ENCODE results near the gene LRRC61.
A peak's percentile ranks its signal among the peaks of the same experiment; 100 is the strongest.

Gene LRRC61

DNA sequence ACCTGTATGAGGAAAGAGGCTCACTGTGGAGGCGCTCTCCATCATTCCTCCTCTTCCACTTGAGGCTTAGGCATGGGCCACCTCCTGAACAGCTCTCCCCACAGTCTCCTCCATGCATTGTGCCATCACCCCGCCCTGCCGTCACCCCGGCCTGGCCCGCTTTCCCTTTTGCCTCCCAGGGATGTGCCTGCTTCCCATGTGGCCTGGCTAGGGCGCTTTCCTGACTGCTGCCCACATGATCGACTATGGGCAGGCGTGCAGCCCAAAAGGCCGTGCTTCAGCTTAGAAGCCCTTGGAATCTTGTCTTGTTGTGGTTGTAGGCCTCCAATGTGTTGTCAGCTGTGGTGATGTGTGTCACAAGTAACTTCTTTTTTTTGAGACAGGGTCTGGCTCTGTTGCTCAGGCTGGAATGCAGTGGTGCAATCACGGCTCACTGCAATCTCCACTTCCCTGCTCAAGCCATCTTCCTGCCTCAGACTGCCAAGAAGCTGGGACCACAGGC, 2.0 kb downstream of the LRRC61 start:
- Histone ChIP-seq H3K36me3 (ENCODE audit: control insufficient read depth, insufficient read depth, low read length) (peaks cover 32% of the 10 kb centered on the region), H3K4me3 (ENCODE audit: low read depth, low read length) (no peak overlapping the region), H3K9me3 (ENCODE audit: control insufficient read depth, insufficient read depth, low read length) (no peaks in the 10 kb centered on the region), H3K4me1 (ENCODE audit: control insufficient read depth, insufficient read depth, low read length) (peaks cover 28% of the 10 kb centered on the region), H3K27me3 (ENCODE audit: control insufficient read depth, insufficient read depth, low read length) (no peaks in the 10 kb centered on the region), H3K9ac (ENCODE audit: low read depth, low read length) (no peak overlapping the region)

- H3K27me3 ChIP-seq (ENCODE audit: control insufficient read depth, insufficient read depth, low read length), result no peaks in the 10 kb centered on the region
- peaks cover 40% of the 10 kb centered on the region for H3K36me3 ChIP-seq (ENCODE audit: control insufficient read depth, insufficient read depth, low read length)
- H3K9ac ChIP-seq (ENCODE audit: low read depth, low read length), result no peak overlapping the region
- H3K4me1 ChIP-seq (ENCODE audit: control insufficient read depth, insufficient read depth, low read length), result peaks cover 28% of the 10 kb centered on the region
- no peak overlapping the region for H3K4me3 ChIP-seq (ENCODE audit: low read depth, low read length)
- no peaks in the 10 kb centered on the region for H3K9me3 ChIP-seq (ENCODE audit: control insufficient read depth, insufficient read depth, low read length)
Measured at GRCh38 chr7:150325901-150326300, 2.7 kb downstream of the LRRC61 start.

DNA sequence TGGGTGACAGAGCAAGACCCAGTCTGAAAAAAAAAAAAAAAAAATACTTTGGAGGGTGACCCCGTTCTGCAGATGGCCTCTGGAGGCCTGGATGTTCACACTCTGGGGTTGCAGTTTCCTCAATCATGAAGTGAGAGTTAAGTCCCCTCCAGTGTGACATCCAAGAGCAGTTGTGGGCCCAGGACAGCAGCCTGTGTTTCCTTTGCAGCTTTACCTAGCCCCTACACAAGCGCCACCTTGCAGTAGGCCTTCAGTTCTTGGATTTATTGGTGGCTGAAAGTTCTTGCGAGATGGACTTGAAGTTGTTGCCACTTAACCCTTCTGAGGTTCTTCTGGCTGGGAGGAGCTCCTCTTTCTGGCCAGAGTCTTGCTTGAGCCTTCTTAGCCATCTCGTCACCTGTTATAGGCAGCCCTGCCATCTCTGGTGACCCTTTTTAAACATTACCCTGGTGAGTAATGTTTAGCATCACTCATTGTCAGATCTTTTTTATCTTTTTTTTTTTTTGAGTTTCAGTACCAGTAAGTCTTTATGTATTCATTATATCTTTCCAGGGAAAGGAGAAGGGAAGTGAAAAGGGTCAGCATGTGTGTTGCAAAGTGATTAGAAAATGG, 3.6 kb downstream of the LRRC61 start:
- no peaks in the 10 kb centered on the region for H3K27me3 ChIP-seq (ENCODE audit: control insufficient read depth, insufficient read depth, low read length)
- H3K9ac ChIP-seq (ENCODE audit: low read depth, low read length), result no peak overlapping the region
- H3K4me3 ChIP-seq (ENCODE audit: low read depth, low read length), result no peak overlapping the region
- H3K9me3 ChIP-seq (ENCODE audit: control insufficient read depth, insufficient read depth, low read length), result no peaks in the 10 kb centered on the region
- peaks cover 28% of the 10 kb centered on the region for H3K4me1 ChIP-seq (ENCODE audit: control insufficient read depth, insufficient read depth, low read length)
- peaks cover 47% of the 10 kb centered on the region for H3K36me3 ChIP-seq (ENCODE audit: control insufficient read depth, insufficient read depth, low read length)

DNA sequence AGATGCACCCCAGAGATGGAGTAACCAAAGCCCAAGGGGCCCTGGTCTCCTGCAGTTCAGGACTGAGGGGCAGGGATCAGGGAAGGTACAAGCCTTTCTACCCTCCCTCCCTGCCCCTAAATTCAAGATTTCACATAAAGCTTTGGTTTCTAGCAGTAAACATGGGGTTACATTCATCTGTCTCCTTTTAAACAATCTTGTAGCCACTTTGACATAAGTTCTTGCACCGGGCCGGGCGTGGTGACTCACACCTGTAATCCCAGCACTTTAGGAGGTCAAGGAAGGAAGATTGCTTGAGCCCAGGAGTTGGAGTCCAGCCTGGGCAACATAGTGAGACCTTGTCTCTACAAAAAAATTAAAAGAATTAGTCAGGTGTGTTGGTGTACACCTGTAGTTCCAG, 4.2 kb downstream of the LRRC61 start:
- H3K36me3 ChIP-seq (ENCODE audit: control insufficient read depth, insufficient read depth, low read length), result peaks cover 47% of the 10 kb centered on the region
- no peaks in the 10 kb centered on the region for H3K27me3 ChIP-seq (ENCODE audit: control insufficient read depth, insufficient read depth, low read length)
- no peaks in the 10 kb centered on the region for H3K9me3 ChIP-seq (ENCODE audit: control insufficient read depth, insufficient read depth, low read length)
- H3K4me1 ChIP-seq (ENCODE audit: control insufficient read depth, insufficient read depth, low read length), result peaks cover 25% of the 10 kb centered on the region
- no peak overlapping the region for H3K9ac ChIP-seq (ENCODE audit: low read depth, low read length)
- no peak overlapping the region for H3K4me3 ChIP-seq (ENCODE audit: low read depth, low read length)

DNA sequence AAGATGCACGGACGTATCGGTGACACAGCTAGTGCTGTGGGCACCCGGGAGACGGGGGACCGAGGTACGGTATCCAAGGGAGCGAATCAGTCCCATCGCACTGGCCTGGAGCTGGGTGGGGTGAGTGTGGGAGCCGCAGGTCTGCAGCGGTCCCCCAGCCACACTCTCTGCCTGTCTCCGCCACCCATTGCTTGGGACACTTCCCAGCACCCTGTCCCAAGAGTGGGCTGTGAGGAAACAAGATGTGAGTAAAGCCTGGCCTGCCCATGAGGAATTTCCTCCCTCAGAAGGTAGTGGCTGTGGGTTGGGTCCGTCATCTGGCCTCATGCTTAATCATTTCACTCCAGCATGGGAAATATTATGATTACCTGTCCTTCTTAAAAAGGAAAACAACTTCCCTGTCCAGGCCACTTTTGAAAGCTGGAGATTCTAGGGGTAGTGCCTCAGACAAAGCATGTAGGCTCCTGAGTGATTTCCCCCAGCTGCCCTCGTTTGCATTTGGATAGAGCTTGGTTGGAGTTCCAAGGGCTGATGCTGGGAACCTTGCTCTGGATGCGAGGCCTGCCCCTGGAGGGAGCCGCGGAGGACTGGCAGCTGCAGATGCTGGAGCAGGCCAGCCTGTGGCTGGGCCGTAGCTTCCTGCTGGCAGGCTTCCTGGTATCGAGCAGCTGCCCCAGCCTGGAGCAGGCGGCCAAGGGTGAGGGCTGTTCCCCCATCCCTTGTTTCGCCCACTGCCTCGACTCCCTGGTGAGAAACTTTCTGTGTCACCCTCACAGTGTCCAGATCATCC, 6.4 kb downstream of the LRRC61 start:
- no peak overlapping the region for H3K4me3 ChIP-seq (ENCODE audit: low read depth, low read length)

DNA sequence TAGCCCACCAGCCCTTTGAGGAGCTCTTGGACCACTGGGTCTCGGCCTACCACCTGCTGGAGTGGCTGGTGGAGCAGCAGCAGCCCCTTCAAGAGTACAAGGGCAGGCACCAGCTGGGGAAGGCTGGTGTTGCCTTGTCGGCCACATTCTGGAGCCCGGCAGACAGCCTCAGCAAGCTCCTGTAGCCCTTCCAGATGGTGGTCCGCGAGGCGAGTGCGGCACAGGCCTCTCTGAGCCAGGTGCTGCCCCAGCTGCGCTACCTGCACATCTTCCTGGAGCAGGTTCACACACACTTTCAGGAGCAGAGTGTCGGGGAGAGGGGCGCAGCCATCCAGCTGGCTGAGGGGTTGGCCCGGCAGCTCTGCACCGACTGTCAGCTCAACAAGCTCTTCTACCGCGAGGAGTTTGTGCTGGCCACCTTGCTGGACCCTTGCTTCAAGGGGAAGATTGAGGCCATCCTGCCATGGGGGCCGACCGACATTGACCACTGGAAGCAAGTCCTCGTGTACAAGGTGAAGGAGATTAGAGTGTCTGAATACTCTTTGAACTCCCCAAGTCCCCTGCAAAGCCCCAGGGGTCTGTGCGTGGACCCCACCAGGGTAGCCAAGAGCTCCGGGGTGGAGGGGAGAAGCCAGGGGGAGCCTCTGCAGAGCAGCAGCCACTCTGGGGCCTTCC, 7.2 kb downstream of the LRRC61 start:
- peaks cover 41% of the 10 kb centered on the region for H3K36me3 ChIP-seq (ENCODE audit: control insufficient read depth, insufficient read depth, low read length)
- H3K27me3 ChIP-seq (ENCODE audit: control insufficient read depth, insufficient read depth, low read length), result no peaks in the 10 kb centered on the region
- H3K9me3 ChIP-seq (ENCODE audit: control insufficient read depth, insufficient read depth, low read length), result no peaks in the 10 kb centered on the region
- peaks cover 21% of the 10 kb centered on the region for H3K4me1 ChIP-seq (ENCODE audit: control insufficient read depth, insufficient read depth, low read length)
- no peak overlapping the region for H3K4me3 ChIP-seq (ENCODE audit: low read depth, low read length)
- H3K9ac ChIP-seq (ENCODE audit: low read depth, low read length), result peak overlapping the region; percentile 60

More for the DNA sequence above, 6.4 kb downstream of the LRRC61 start:
- Histone ChIP-seq H3K27me3 (ENCODE audit: control insufficient read depth, insufficient read depth, low read length) (no peaks in the 10 kb centered on the region), H3K9me3 (ENCODE audit: control insufficient read depth, insufficient read depth, low read length) (no peaks in the 10 kb centered on the region), H3K9ac (ENCODE audit: low read depth, low read length) (peak overlapping the region; percentile 30), H3K4me1 (ENCODE audit: control insufficient read depth, insufficient read depth, low read length) (peaks cover 22% of the 10 kb centered on the region), H3K36me3 (ENCODE audit: control insufficient read depth, insufficient read depth, low read length) (peaks cover 47% of the 10 kb centered on the region)

DNA sequence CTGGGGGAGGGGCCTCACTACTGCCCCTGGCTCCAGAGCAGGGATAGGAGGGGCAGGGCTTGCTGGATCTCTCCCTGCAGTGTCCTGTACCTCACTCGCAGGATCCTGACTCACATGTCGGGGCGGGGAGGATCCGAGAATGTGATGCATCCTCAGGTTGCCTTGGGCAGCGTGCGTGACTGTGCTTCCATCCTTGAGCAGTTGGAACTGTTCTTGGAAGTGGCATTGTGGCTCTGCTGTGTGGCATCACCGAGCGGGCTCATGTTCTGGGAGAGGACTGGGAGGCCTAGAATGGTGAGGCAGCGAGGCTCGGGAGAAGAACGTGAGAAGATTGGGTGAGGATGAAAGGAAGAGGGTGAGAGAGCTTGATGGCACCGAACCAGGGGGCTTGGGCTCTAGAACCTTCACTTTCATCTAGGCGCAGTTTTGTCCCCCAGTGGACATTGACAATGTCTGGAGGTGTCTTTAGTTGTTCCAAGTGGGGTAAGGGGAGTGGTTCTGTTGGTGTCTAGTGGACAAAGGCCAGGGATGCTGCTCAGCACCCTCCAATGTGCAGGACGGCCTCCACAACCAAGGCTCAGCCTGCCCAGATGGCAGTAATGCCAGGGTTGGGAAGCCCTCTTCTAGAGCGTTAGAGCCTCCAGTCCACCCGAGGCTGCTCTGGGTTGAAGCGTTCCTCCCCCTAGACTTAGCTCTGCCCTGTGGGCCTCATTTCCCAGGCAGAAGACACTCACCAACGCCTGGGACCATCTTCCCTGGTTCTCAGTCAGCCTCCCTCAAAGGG, 9.9 kb downstream of the LRRC61 start:
- H3K36me3 ChIP-seq (ENCODE audit: control insufficient read depth, insufficient read depth, low read length), result peaks cover 40% of the 10 kb centered on the region
- peaks cover 32% of the 10 kb centered on the region for H3K4me1 ChIP-seq (ENCODE audit: control insufficient read depth, insufficient read depth, low read length)
- no peaks in the 10 kb centered on the region for H3K9me3 ChIP-seq (ENCODE audit: control insufficient read depth, insufficient read depth, low read length)
- H3K9ac ChIP-seq (ENCODE audit: low read depth, low read length), result no peak overlapping the region
- H3K27me3 ChIP-seq (ENCODE audit: control insufficient read depth, insufficient read depth, low read length), result no peaks in the 10 kb centered on the region
- H3K4me3 ChIP-seq (ENCODE audit: low read depth, low read length), result no peak overlapping the region

- H3K27me3 ChIP-seq (ENCODE audit: control insufficient read depth, insufficient read depth, low read length), result no peaks in the 10 kb centered on the region
- H3K36me3 ChIP-seq (ENCODE audit: control insufficient read depth, insufficient read depth, low read length), result peaks cover 43% of the 10 kb centered on the region
- no peaks in the 10 kb centered on the region for H3K9me3 ChIP-seq (ENCODE audit: control insufficient read depth, insufficient read depth, low read length)
- no peak overlapping the region for H3K4me3 ChIP-seq (ENCODE audit: low read depth, low read length)
- H3K4me1 ChIP-seq (ENCODE audit: control insufficient read depth, insufficient read depth, low read length), result peaks cover 32% of the 10 kb centered on the region
- no peak overlapping the region for H3K9ac ChIP-seq (ENCODE audit: low read depth, low read length)
Measured at GRCh38 chr7:150333659-150334058, 10.5 kb downstream of the LRRC61 start.

DNA sequence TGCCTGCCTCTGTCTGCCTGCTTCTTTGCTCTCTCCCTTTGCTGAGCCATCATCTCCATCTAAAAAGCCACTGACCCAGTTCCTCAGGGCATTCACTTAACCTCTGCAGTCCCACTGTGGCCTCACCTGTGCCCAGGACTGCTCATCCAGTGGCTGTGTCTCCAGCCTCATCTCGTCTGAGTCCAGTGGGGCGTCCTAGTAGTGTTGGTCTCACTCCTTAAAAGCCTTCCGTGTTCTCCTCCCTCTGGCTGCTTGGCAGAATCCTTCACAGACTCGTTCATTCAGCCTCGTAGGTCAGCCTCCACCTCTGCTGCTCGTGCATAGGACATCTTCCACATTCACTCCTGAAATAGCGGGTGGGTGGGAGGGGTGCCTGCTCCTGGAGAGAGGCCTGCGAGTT, 11.0 kb downstream of the LRRC61 start:
- Histone ChIP-seq H3K9ac (ENCODE audit: low read depth, low read length) (no peak overlapping the region), H3K9me3 (ENCODE audit: control insufficient read depth, insufficient read depth, low read length) (no peaks in the 10 kb centered on the region), H3K4me1 (ENCODE audit: control insufficient read depth, insufficient read depth, low read length) (peaks cover 27% of the 10 kb centered on the region), H3K36me3 (ENCODE audit: control insufficient read depth, insufficient read depth, low read length) (peaks cover 42% of the 10 kb centered on the region), H3K4me3 (ENCODE audit: low read depth, low read length) (no peak overlapping the region), H3K27me3 (ENCODE audit: control insufficient read depth, insufficient read depth, low read length) (no peaks in the 10 kb centered on the region)

DNA sequence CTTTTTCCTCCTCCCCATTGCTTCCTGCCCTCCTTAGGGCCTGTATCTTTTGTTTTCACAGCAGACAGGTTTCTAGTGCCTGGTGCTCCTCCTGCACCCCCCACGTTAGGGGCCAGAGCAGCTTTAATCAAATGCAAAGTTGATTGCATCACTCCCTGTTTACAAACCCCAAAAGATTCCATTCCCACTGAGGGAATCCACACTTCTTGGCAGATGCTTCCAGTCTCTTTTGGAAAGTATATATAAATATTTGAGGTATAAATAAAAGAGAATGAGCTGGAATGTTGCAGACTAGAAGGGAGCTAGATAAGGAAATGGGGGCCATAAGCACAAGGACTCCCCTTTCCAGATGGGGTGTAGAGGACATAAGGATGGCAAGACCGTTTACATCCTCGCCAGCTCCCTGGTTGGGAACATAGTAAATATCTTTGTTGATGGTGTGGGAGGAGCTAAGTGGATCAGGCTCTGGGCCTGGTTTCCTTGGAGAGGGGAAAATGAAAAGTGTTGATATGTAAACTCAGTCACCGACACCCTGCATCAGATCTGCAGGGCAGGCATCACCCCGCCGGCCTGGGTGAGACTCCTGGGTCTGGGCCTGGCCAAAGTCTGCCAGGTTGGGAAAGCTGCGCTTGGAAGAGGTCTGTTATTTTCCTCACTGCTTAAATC, 12.1 kb downstream of the LRRC61 start:
- H3K27me3 ChIP-seq (ENCODE audit: control insufficient read depth, insufficient read depth, low read length), result no peaks in the 10 kb centered on the region
- H3K9ac ChIP-seq (ENCODE audit: low read depth, low read length), result peak overlapping the region; percentile 26
- H3K9me3 ChIP-seq (ENCODE audit: control insufficient read depth, insufficient read depth, low read length), result no peaks in the 10 kb centered on the region
- H3K4me1 ChIP-seq (ENCODE audit: control insufficient read depth, insufficient read depth, low read length), result peaks cover 24% of the 10 kb centered on the region
- peak overlapping the region; percentile 3 for H3K4me3 ChIP-seq (ENCODE audit: low read depth, low read length)
- peaks cover 44% of the 10 kb centered on the region for H3K36me3 ChIP-seq (ENCODE audit: control insufficient read depth, insufficient read depth, low read length)

DNA sequence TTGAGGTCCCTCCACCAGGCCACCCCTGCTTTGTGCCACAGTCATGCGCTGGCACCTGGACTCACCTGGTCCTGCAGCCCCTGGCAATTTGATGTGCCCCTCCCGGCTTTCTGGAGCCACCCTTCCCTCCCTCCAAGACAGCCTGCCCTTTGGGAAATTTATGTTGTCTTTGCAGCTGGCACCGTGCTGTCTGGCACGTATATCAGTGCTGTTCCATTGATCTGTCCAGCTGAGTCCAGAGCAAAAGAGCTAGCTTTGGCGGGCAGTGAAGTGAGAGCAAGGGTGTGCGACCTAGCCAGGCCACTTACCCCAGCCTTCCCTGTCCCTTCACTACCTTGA, 12.6 kb downstream of the LRRC61 start:
- Histone ChIP-seq H3K36me3 (ENCODE audit: control insufficient read depth, insufficient read depth, low read length) (peaks cover 39% of the 10 kb centered on the region), H3K4me3 (ENCODE audit: low read depth, low read length) (no peak overlapping the region)

More for the DNA sequence above, 12.6 kb downstream of the LRRC61 start:
- Histone ChIP-seq H3K9ac (ENCODE audit: low read depth, low read length) (peak overlapping the region; percentile 26), H3K9me3 (ENCODE audit: control insufficient read depth, insufficient read depth, low read length) (no peaks in the 10 kb centered on the region), H3K4me1 (ENCODE audit: control insufficient read depth, insufficient read depth, low read length) (peaks cover 24% of the 10 kb centered on the region), H3K27me3 (ENCODE audit: control insufficient read depth, insufficient read depth, low read length) (no peaks in the 10 kb centered on the region)

All from iPS-15b (cell line).